SK-N-SH (cell line): ENCODE results near the gene SPON2. TPM values are rescaled to one million over a fixed set of nuclear protein-coding genes. Genes with fewer than 3 reads are reported as not detected.
A peak's percentile ranks its signal among the peaks of the same experiment; 100 is the strongest.

ENCODE experiments used
- CTCF ChIA-PET: fragments of 300-600, 350-600 bp; formaldehyde crosslinking; extraction: SDS; loops from one replicate; lab custom pipeline; 2021; lab: Yijun Ruan, JAX
- POLR2A ChIA-PET: fragments of 350-600 bp; sonication (Branson Sonifier 250); formaldehyde crosslinking; extraction: SDS; loops from one replicate; lab custom pipeline; 2020; ENCODE audit warnings: antibody characterized with exemption, inconsistent platforms; lab: Yijun Ruan, JAX
- DNase-seq: peaks from one replicate; pipeline ENCODE4 v3.0.0; 2012
- H2AFZ ChIP-seq: fragments of 200-600 bp; sonication (generic); 2 replicates; pipeline ENCODE4 v1.8.1; 2016; ENCODE audit warnings: antibody characterized with exemption, mild to moderate bottlenecking, low read depth
- H3F3A ChIP-seq: fragments of 200-600 bp; sonication (generic); replicated peaks from 2 replicates; pipeline ENCODE3; 2016; ENCODE audit warnings: antibody characterized with exemption, mild to moderate bottlenecking; ENCODE audit not compliant: insufficient read depth
- H3K27ac ChIP-seq, 2 experiments: fragments of 200-500 bp in 1 of 2; fragments of 200-600 bp in 1 of 2; sonication (Bioruptor generic) in 1 of 2; sonication (generic), shearing (Covaris generic) in 1 of 2; 2 replicates each; pipeline versions ENCODE4 v1.5.1 to v1.6.1; 2014 to 2016; ENCODE audit warnings: low read depth in 2 of 2, inconsistent platforms in 1 of 2, low read length in 1 of 2, mild to moderate bottlenecking in 1 of 2, mixed read lengths in 1 of 2
- H3K27me3 ChIP-seq: fragments of 200-600 bp; sonication (generic), shearing (Covaris generic); 2 replicates; pipeline ENCODE4 v1.6.1; 2016; ENCODE audit warnings: mixed run types; ENCODE audit not compliant: insufficient read depth
- H3K36me3 ChIP-seq, 2 experiments: fragments of 200-500 bp in 1 of 2; fragments of 200-600 bp in 1 of 2; sonication (Bioruptor generic) in 1 of 2; sonication (generic) in 1 of 2; replicated peaks in 1 of 2; 2 replicates each; pipeline versions ENCODE3 to v1.5.1; 2014 to 2016; ENCODE audit warnings: low read length in 1 of 2, mild to moderate bottlenecking in 1 of 2; ENCODE audit not compliant: insufficient read depth in 2 of 2, control insufficient read depth in 1 of 2
- H3K4me1 ChIP-seq, 2 experiments: fragments of 200-500 bp in 1 of 2; fragments of 200-600 bp in 1 of 2; sonication (Bioruptor generic) in 1 of 2; sonication (generic), shearing (Covaris generic) in 1 of 2; 2 replicates each; pipeline versions ENCODE4 v1.5.1 to v1.6.1; 2014 to 2016; ENCODE audit warnings: low read depth in 1 of 2, low read length in 1 of 2, mixed run types in 1 of 2; ENCODE audit not compliant: insufficient read depth in 2 of 2, control insufficient read depth in 1 of 2
- H3K4me2 ChIP-seq: fragments of 200-600 bp; sonication (generic), shearing (Covaris generic); 2 replicates; pipeline ENCODE4 v1.6.1; 2017; ENCODE audit warnings: mixed run types
- H3K4me3 ChIP-seq, 2 experiments: fragments of 200-500 bp in 1 of 2; fragments of 200-600 bp in 1 of 2; sonication (Bioruptor generic) in 1 of 2; sonication (generic), shearing (Covaris generic) in 1 of 2; 2 replicates each; pipeline versions ENCODE4 v1.5.1 to v1.8.1; 2014 to 2016; ENCODE audit warnings: low read depth in 2 of 2, inconsistent platforms in 1 of 2, low read length in 1 of 2, mild to moderate bottlenecking in 1 of 2, mixed read lengths in 1 of 2, moderate library complexity in 1 of 2
- H3K79me2 ChIP-seq: fragments of 200-600 bp; sonication (generic); 2 replicates; pipeline ENCODE4 v1.8.1; 2017; ENCODE audit warnings: mild to moderate bottlenecking; ENCODE audit not compliant: insufficient read depth
- H3K9ac ChIP-seq: fragments of 200-600 bp; sonication (generic); 2 replicates; pipeline ENCODE4 v1.6.1; 2017; ENCODE audit warnings: mixed run types
- H3K9me2 ChIP-seq: fragments of 200-600 bp; sonication (generic); 2 replicates; pipeline ENCODE4 v1.6.1; 2017; ENCODE audit warnings: mixed run types
- H3K9me3 ChIP-seq: fragments of 200-600 bp; sonication (generic); 2 replicates; pipeline ENCODE4 v1.6.1; 2017; ENCODE audit warnings: mixed run types, mild to moderate bottlenecking, moderate library complexity
- H4K20me1 ChIP-seq: fragments of 200-600 bp; sonication (generic); 2 replicates; pipeline ENCODE4 v1.6.1; 2017; ENCODE audit warnings: mild to moderate bottlenecking, mixed run types; ENCODE audit not compliant: insufficient read depth
- CHD2 ChIP-seq: fragments of 150-350 bp; IDR thresholded peaks from 2 replicates; pipeline ENCODE4 v1.6.1; 2018; ENCODE audit warnings: low read length; ENCODE audit not compliant: partially characterized antibody
- EP300 ChIP-seq, 2 experiments: IDR thresholded peaks; 2 replicates each; pipeline versions ENCODE4 v1.4.0 to v1.6.1; 2012; ENCODE audit warnings: borderline replicate concordance in 1 of 2, low read depth in 1 of 2, low read length in 1 of 2
- MXI1 ChIP-seq: IDR thresholded peaks from 2 replicates; pipeline ENCODE4 v1.6.1; 2012; ENCODE audit warnings: mild to moderate bottlenecking, low read depth, low read length, improper control_type of control experiment
- NFIC ChIP-seq: IDR thresholded peaks from 2 replicates; pipeline ENCODE4 v1.4.0; 2012; ENCODE audit warnings: borderline replicate concordance
- RXRA ChIP-seq: IDR thresholded peaks from 2 replicates; pipeline ENCODE4 v1.4.0; 2012; ENCODE audit warnings: low read depth, mild to moderate bottlenecking, borderline replicate concordance
- TAF1 ChIP-seq: IDR thresholded peaks from 2 replicates; pipeline ENCODE4 v1.6.1; 2012; ENCODE audit warnings: low read depth, mild to moderate bottlenecking, low read length, moderate library complexity, borderline replicate concordance
- TEAD4 ChIP-seq: IDR thresholded peaks from 2 replicates; pipeline ENCODE4 v1.4.0; 2012; ENCODE audit warnings: mild to moderate bottlenecking, borderline replicate concordance; ENCODE audit not compliant: insufficient read depth
- WGBS: methylation state at CpG from one replicate; pipeline ENCODE4 v1.1.6; 2017; ENCODE audit warnings: low lambda C conversion rate; 5-methylcytosine and 5-hydroxymethylcytosine counted together
- polyA plus RNA-seq, 3 experiments: library from polyadenylated mRNA; depleted of rRNA; stranded (reverse); fragments of >200 nt; gene quantifications; 2 replicates each; pipeline ENCODE4 v1.2.3, GENCODE V29; 2012
- TF ChIP-seq, protein P1 (sequence below): fragments of 200-600 bp; sonication (generic); IDR thresholded peaks from 2 replicates; pipeline ENCODE4 v1.6.1; 2017; ENCODE audit warnings: antibody characterized with exemption, mild to moderate bottlenecking, moderate library complexity
- TF ChIP-seq, protein P2 (sequence below): IDR thresholded peaks from 2 replicates; pipeline ENCODE4 v1.4.0; 2012; ENCODE audit warnings: low read depth
- TF ChIP-seq, protein P3 (sequence below): fragments of 150-350 bp; IDR thresholded peaks from 2 replicates; pipeline ENCODE4 v1.6.1; 2016; ENCODE audit warnings: mild to moderate bottlenecking, low read depth, low read length

SPON2 gene
- polyA plus RNA-seq, 1 of the 3 experiments (the other 2 are of a cell fraction), result 11.4 TPM

DNA sequence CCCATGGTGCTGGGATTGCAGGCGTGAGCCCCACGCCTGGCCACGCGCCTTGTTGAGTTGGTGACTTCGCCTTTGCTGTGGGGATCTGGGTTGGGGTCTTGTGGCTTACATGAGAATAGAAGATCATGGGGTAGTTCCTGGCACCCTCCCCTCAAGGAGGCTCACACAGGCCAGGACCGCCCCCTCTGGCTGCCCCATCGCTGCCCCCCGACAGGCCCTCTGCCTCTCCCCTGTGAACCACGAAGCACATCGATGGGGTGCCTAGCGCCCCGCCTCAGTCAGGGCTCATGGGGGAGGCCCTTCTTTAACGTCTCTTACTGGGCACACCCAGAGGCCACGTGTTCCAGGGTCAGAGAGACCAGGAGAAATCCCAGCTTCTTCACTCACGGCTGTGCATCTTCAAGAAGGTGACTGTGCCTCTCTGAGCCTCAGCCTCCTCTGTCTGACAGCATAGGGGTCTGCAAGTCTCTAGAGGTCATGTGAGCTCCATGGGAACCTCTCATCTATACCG, 23.6 kb upstream of the SPON2 start:
- Histone ChIP-seq H3K9me2 (no peaks in the 10 kb centered on the region), H3K9me3 (no peaks in the 10 kb centered on the region), H3F3A (peaks cover 21% of the 10 kb centered on the region), H3K9ac (no peak overlapping the region), H2AFZ (no peak overlapping the region), H3K36me3 (no peaks in the 10 kb centered on the region), H3K79me2 (no peaks in the 10 kb centered on the region), H4K20me1 (no peaks in the 10 kb centered on the region), H3K4me3 (no peak overlapping the region), H3K27ac (no peak overlapping the region), H3K4me2 (no peak overlapping the region), H3K4me1 (peaks cover 23 to 38% of the 10 kb centered on the region in 2 experiments; a peak in 3 of 4 replicates), H3K27me3 (no peaks in the 10 kb centered on the region)
- 98% methylated on average over 15 of the region's 16 CpGs for WGBS
- POLR2A ChIA-PET, result no interaction called here
- DNase-seq, result peak; percentile 25
- CTCF ChIA-PET, result interaction anchor here (1.1 to 1.2 kb wide), 2 partner anchors 9 to 10 kb away, joined by 3 to 4 read pairs; no protein-coding TSS in a partner anchor
- TF ChIP-seq TAF1 (no peak), NFIC (no peak)

DNA sequence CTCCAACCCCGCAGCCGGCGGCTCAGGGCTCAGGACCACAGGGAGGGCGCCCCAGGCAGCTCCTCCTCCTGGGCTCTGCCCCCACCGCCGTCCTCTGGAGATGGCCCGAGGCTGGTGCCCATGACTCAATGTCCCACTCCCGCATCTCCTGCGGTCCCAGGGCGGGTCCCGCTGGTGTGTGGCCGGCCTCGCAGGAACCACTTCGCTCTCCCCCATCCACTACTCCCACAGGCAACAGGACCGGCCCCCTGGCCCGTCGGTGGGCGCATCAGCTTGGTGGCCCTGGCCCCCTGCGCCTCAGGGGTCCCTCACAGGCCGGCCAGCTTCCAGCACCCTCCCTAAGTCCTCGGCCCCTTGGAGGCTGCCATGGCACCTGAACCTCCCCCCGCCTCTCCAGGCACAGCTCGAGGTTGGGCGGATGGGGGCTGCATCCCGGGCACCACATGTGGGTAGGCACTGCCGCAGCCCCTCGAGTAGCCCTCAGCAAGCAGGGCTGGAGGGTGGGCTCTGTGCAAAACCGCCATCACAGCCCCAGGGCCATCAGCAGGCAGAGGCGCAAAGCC, 22.8 kb upstream of the SPON2 start:
- Histone ChIP-seq H3F3A (peaks cover 26% of the 10 kb centered on the region), H3K4me3 (peak overlapping the region in 1 of 2 experiments; percentile 44; a peak in 2 of 4 replicates), H3K79me2 (no peaks in the 10 kb centered on the region), H3K9me2 (no peaks in the 10 kb centered on the region), H3K4me2 (peak overlapping the region; percentile 72; the same call in 1 of the 2 replicates), H3K36me3 (peaks cover 0 to 3% of the 10 kb centered on the region in 2 experiments)
- DNase-seq, result peak; percentile 43
- WGBS, result 78% methylated on average over 16 of the region's 29 CpGs
- TF ChIP-seq TEAD4, result no peak
- TF ChIP-seq EP300 (IDR thresholded peaks at IDR 0.05; ENCODE audit: borderline replicate concordance in 1 of 2, low read depth in 1 of 2, low read length in 1 of 2), result no peak
- TF ChIP-seq, protein P1, sequence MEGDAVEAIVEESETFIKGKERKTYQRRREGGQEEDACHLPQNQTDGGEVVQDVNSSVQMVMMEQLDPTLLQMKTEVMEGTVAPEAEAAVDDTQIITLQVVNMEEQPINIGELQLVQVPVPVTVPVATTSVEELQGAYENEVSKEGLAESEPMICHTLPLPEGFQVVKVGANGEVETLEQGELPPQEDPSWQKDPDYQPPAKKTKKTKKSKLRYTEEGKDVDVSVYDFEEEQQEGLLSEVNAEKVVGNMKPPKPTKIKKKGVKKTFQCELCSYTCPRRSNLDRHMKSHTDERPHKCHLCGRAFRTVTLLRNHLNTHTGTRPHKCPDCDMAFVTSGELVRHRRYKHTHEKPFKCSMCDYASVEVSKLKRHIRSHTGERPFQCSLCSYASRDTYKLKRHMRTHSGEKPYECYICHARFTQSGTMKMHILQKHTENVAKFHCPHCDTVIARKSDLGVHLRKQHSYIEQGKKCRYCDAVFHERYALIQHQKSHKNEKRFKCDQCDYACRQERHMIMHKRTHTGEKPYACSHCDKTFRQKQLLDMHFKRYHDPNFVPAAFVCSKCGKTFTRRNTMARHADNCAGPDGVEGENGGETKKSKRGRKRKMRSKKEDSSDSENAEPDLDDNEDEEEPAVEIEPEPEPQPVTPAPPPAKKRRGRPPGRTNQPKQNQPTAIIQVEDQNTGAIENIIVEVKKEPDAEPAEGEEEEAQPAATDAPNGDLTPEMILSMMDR, result no peak
- no peak for TF ChIP-seq MXI1
- TF ChIP-seq RXRA, result no peak
- no peak for TF ChIP-seq CHD2
- TF ChIP-seq, protein P2, sequence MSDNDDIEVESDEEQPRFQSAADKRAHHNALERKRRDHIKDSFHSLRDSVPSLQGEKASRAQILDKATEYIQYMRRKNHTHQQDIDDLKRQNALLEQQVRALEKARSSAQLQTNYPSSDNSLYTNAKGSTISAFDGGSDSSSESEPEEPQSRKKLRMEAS, result no peak
- TF ChIP-seq, protein P3, sequence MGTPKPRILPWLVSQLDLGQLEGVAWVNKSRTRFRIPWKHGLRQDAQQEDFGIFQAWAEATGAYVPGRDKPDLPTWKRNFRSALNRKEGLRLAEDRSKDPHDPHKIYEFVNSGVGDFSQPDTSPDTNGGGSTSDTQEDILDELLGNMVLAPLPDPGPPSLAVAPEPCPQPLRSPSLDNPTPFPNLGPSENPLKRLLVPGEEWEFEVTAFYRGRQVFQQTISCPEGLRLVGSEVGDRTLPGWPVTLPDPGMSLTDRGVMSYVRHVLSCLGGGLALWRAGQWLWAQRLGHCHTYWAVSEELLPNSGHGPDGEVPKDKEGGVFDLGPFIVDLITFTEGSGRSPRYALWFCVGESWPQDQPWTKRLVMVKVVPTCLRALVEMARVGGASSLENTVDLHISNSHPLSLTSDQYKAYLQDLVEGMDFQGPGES, result no peak
- TF ChIP-seq, all 33 proteins: peak for 0
- ChIA-PET CTCF (interaction anchor here (0.7 to 1.3 kb wide), 5 partner anchors 10 to 157 kb away, joined by 3 read pairs; no protein-coding TSS in a partner anchor), POLR2A (no interaction called here)
- H3K9ac ChIP-seq, result peak overlapping the region; percentile 62; the same call in 1 of the 2 replicates
- H3K4me1 ChIP-seq, result peaks cover 16 to 31% of the 10 kb centered on the region in 2 experiments; a peak in 3 of 4 replicates
- no peaks in the 10 kb centered on the region for H4K20me1 ChIP-seq
- H2AFZ ChIP-seq, result no peak overlapping the region
- no peaks in the 10 kb centered on the region for H3K9me3 ChIP-seq
- H3K27ac ChIP-seq, result no peak overlapping the region
- H3K27me3 ChIP-seq, result no peaks in the 10 kb centered on the region
